Effector CD4-positive, alpha-beta T cell (primary cell): ENCODE measurements around the gene STX10.
A peak's percentile ranks its signal among the peaks of the same experiment; 100 is the strongest.
"Not testable (repeated sequence)": the region's sequence is repeated elsewhere in the genome, so short reads cannot be mapped to it uniquely, and the experiment has no call there.

Experiments
- DNase-seq: peaks from one replicate; pipeline ENCODE4 v3.0.0-alpha.2; 2020

Gene STX10

DNA sequence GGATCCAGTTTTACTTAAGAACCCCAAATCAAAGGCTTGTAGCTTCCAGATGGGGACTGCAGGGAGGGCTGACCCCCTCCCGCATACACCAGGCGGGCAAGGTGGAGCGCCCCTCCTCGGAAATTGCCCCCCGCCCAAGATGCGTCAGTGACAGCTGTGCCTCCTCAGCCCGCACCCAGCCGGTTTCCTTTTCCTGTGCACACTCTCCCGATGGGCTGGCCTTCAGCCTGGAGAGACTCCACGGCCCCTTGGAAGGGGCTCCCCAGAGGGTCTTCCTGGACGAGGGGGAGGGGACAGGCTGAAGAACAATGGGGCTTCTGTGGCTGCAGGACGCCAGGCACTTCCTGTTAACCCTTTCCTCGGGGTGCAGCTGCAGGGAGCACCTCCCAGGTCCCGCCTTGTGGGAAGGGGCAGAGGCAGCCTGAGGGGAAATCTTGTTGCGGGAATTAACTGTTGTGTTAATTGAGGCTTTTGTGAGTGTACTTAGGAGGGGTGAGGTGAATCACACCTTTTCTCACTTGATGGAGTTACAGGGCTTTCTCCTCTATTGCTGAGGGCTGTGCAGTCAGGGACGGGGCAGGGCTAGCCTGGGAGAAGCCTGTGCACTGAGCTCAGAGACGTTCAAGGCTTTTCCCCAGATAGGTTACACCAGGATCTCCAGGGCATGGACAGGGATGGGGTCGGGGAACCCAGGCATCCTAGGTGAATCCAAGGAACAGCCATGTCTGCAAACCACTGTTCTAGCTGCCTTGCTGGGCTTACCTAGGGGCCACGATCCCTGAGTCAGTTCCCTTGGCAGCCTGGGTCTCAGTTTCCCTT lies 14.4 kb upstream of the STX10 start:
- peak; percentile 44 for DNase-seq

DNA sequence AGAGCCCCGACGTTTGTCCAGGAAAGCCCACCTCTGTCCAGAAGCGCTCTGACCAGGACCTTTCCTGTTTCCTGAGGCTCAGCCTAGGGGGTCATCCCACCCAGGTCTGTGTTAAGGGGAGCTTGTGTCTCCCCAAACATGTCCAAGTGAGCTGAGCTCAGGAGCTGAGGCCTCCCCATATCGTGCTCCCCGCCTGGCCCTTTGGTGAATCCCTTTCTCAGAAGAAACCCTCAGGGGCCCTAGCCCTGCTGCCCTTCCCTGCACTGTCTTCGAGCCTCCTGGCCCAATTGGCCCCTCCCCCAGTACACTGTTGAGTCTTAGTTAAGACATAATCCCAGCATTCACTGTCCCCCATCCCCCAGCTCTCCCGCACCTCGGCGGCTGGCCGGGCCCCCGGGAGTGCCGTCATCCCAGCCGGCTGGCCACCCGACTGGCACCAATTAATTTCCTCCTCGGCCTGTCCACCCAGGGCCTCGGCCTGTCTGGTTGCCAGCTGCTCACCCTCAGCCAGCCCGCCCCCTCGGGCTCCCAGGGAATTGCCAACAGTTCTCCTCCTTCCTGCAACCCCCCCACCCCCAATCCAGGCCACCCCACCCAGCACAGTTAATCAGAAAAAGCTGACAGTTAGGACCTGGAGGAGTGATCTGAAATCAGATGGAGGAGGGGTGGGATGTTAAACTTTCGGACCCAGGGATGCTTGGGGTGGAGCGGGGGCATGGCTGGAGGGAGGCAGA lies 13.6 kb upstream of the STX10 start:
- DNase-seq, result peak; percentile 21

DNA sequence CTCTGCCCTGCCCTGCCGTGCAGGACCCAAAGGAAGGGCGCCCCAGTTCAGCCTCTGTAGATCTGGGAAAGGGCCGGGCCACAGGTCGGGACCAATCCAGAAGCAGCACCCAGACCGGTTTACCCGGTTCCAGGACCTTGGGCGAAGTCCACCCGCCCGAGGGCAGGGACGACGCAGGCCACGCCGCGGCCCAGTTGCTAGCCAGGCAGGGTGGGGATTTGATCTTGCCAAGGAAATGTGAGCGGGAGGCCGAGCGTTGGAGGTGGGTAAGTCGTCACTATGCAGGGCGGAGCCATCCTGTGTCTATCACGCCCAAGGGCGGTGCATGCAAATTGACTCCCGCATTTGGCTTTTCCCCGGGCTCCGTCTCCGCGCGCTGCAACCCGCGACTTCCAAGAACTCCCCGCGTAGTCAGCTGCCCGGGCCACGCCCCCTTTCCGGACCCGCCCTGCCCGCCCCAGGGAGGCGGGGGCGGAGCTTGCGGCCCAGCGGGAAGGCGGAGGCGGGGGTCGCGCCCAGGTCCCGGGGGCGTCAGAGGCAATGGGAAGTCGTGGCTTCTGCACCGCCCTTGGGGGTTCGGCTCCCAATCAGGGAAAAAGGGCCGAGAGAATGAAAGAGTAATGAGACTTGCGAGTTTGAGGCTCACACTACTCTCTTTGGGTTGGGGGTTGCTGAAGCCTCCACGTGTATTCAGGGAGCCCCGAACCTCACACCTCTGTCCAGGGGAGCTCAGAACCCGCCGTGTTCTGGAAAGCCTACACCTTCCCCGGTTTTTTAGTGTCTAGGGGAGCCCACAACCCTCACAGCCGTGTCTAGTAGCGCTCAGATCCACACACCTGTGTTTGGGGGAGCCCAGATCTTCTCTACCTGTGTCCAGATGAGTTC lies 12.8 kb upstream of the STX10 start:
- DNase-seq, result peak; percentile 77

DNA sequence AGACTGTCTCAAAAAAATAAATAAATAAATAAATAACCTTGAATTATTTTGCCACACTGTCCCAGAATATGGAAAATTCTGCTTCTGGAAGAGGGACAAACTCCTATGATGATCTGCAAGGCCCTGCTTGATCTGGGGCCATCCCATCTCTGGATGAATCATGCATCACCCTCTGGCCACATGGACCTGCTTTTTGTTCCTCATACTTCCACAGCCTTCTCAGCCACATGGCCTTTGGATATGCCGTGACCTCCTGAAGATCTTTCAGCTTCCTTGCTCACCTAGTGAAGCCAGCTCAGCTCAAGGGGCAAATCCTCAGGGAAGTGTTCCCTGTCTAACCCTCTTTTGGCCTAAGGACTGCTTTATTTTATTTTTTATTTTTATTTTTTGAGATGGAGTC lies 10.4 kb upstream of the STX10 start:
- DNase-seq, result no peak

DNA sequence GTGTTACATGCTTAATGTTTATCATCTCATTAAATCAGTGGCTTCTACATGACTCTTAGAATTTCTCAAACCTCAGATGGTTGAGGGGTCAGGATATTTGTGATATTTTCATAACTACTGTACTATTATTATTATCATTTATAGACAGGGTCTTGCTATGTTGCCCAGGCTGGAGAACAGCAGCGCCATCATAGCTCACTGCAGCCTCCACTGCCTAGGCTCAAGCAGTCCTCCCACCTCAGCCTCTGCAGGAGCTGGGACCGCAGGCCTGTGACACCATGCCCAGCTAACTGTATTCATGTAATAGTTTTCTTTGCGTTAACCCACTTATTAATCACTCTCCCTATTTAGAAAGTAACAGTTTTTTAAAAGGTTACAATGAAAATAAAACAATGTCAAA lies 9.5 kb upstream of the STX10 start:
- DNase-seq, result no peak

DNA sequence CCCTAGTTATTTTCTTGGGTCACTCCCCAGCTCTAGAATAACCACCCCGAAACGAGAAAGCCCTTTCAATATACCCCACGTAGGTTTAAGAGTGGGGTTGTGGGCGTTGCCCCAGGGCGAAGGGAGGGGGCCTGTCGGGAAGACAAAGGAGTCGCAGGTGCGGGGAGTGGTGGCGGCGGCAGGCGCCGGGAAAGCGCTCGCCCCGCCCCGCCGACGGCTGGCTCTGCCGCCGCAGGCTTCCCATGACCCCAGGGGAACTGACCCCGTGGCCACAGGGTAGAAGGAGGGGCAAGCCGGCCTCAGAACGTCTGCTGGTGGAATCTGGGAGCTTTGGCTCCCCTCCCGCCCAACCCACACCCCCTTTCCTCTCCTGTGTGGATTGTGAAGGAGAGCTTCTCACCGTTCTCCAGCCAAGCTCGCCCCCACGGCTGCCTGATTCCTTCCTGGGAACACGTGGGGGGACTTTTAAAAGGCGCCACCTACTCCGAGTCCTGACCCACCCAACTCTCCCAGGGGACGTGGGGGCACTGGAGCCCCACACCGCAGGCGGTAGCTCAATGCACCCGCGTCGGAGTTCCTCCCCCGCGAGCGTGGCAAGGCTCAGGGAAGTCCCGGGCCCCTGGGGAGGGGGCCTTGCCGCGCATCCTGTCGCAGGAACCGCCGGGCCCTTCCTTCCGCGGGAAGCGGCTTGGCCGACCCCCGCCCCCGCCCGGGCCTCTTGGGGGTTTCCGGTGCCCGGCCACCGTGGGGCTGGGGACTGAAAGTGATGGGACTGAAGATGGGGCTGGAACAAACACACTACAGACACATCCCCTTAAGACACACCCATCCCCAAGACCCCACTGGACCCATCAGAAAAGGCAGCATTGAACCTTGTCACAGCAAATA lies 5.5 kb upstream of the STX10 start:
- DNase-seq, result peak; percentile 69

DNA sequence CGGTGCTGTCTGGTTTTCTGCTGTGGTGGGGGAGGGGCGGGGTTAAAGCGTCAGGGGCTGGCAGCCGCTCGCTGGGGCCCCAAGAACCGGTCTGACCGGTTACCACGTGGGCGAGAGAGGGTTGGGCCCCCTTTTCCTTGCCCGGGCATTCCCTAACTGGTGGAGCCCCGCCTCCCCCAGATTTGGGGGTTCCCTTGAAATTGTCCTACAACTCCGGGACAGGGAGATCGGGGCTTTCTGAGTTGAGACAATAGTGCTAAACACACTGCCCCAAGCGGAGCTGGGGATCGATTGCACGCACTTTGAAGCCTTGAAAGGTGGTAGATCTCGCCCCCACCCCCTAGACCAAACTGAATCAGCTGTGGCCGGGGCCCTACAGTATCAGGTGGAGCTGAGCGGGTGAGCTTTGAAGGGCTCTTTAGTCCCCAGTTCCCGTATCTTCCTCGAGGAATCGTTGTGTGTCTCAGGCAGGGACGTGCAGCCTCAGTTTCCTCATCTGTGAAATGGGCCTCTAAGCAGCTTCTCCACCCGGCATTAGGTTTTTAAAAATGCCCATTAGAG lies 4.8 kb upstream of the STX10 start:
- DNase-seq, result peak; percentile 74

DNA sequence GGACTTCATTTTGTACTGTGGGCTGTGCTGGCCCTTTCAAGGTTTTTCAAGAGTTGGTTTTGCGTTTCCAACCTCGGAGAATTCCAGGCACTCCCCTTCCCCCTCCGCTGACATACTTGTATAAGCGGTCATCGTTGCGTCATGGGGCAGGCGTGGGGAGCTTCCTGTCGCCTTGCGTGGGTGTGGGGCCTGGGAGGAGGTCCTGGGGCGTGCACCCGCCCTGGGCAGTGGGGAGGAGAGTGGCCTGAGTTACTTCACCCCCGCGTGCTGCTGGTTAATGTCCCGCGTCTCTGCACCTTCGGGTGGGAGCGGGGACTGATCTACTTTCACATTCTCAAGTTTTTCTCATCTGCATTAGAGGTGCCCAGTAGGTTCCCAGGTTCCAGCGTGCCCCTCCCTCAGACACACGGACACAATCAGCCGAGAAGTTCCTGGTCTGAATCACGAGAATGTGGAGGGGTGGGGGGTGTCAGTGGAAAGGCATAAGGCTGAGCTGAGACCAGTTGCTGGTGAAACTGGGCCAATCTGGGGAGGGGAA lies 4.1 kb upstream of the STX10 start:
- DNase-seq, result peak; percentile 31

DNA sequence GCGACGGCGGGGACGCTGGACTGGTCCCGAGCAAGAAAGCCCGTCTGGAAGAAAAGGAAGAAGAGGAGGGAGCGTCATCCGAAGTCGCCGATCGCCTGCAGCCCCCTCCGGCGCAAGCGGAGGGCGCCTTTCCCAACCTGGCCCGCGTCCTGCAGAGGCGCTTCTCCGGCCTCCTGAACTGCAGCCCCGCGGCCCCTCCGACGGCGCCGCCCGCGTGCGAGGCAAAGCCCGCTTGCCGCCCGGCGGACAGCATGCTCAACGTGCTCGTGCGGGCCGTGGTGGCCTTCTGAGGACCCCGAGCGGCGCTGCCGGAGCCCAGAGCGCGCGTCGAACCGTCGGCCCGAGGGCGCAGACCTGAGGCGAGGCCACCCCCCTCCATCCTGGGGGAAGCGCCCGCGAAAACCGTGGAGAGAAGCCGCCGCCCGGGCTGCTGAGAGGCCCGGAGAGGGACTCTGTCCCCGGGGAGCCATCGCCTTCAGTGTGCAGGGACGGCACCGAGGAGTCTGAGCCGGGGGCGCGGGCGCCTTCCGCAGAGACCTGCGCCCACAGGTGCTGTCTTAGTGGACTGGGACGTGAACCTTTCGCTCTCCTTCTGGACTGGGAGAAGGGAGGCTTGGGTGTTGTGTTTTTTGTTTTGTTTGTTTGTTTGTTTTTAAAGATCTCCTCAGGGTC lies 3.5 kb upstream of the STX10 start:
- peak; percentile 12 for DNase-seq

DNA sequence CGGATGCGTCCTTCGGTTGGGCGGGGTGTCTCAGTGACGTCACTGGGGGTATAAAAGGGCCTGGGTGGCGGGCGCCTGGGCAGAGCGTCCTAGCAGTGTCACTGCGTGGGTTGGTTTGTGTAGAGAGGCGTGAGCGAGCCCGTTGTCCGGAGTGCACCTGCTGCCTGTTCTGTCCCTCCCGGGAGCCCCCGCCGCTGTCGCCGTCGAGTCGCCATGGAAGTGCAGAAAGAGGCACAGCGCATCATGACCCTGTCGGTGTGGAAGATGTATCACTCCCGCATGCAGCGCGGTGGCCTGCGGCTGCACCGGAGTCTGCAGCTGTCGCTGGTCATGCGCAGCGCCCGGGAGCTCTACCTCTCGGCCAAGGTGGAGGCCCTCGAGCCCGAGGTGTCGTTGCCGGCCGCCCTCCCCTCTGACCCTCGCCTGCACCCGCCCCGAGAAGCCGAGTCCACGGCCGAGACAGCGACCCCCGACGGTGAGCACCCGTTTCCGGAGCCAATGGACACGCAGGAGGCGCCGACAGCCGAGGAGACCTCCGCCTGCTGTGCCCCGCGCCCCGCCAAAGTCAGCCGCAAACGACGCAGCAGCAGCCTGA lies 2.9 kb upstream of the STX10 start:
- peak; percentile 99 for DNase-seq

DNA sequence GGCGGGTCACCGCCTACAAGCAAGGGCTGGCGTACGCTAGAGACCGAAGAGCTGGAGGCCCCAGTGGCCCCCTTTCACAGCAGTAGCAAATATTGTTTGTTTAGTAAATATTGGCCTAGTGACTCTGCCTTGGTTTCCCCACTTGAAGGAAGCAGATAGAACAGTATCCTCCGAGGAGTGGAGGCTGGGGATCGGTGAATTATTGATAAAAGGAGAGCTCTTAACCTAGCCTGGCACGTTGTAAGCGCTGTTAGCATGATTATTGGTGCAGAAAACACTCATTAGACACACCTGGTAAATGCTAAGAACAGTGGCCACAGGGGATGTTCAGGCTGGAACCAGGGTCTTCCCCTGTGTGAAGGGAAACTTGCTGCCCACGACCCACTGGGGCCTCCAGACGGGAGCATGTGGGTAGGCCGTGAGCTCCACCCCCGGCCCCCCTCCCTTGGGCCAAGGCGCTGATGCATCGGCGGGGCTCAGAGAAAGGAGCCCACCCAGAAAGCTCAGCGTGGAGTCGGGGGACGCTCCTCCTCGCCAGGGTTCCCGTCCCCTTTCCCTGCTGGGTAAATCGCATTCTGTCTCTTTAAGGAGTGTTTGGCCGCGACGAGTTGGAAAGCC lies 2.3 kb upstream of the STX10 start:
- no peak for DNase-seq

DNA sequence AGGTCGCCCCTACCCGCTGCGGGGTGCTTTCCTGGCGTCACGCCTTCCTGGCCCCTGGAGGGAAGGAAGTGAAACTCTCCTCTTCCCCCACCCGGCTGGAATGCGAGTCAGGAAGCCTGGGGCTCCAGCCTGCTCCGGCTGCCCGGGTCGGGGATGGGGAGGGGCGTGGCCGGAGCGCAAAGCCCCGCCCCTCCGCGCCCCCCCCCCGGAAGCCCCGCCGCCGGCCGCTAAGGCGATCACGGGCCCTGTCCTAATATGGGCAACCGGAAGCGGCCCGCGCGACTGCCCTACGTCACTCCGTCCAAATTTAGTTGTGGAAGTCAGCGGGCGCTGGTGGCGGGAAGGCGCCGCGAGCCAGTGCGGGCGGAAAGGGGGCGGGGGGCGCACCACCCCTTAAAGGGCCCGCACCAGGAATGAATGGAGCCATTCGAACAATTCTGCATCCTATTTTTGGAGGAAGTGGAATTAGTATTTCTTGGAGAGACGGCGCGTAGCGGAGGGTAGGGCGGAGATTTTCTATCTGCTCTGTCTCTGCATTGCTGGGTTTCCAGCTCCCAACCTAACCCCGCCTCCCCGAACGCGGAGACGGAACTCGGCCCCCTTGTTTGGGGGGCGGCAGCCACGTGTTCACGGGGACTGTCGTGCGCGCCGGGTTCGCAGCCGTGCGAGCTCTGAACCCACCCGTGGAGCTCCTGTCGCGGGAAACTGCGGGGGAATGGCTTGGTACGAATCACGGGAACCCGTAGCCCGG lies 1.6 kb upstream of the STX10 start:
- peak; percentile 96 for DNase-seq

DNA sequence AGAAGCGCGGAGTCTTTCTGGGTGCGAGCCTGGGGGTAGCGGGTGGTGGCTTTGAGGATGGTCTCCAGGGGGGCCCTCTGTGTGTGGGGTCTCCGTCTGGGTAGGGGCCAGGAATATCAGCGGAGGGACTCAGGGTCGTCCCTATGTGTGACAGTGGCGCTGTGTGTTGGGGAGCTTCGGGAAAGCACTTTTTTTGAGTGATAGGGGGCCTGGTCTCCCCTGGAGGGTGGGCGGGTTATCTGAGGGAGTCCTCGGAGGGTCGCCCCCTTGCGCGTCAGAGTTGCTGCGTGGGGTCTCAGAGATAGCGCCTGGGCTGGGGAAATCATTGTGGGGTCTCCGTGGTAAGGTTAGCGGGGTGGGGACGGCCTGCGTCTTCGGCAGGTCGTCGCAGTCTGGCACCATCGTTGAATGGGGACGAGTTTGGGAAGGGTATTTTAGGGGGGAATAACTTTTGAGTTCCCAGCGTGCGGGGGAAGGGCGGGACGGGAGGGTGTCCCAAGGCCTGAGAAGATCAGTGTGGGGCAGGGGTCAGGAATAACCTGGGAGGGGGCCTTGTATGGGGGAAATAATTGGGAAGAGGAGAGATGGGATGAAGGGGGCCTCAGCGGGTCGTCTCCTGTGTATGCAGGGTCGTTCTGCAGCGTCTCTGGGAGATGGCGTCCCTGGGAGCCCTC lies 893 bp upstream of the STX10 start:
- peak; percentile 24 for DNase-seq

DNA sequence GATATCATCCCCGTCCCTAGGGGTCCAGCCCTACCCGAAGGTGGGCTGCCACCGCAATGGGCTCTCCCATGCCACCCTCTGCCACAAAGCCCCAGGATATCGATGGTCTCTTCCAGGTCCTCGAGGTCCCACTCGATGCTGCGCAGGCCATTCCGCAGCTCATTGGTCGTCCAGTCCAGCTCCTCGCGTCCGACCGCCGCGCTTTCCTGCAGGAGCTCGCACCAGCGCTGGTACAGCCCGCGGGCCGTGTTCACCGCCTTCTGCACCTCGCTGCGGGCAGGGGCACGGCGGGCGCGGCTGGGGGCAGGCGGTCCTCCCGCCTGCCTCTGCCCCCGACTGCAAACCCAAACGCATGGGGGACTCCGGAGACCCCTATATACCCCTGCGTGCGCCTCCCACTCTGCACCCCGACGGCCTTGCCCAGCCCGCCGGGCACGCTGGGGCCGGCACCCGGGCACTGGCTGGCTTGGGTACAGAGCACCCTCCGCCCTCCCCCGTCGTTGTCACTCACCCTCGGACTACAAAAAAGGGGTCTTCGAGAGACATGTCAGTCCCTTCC lies 468 bp downstream of the STX10 start:
- DNase-seq, result peak; percentile 9

DNA sequence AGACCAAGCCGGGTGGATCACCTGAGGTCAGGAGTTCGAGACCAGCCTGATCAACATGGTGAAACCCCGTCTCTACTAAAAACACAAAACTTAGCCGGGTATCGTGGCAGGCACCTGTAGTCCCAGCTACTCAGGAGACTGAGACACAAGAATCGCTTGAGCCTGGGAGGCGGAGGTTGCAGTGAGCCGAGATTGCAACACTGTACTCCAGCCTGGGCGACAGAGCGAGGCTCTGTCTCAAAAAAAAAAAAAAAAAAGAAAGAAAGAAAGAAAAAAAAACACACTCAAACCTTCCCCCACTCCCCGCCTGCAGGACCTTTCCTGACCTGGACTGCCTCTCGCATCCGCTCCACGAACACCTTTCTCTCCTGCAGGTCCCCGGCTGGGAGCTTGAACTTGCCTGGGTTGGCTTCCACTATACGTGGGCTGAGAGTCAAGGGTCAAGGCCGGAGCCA lies 975 bp downstream of the STX10 start:
- not testable (repeated sequence) for DNase-seq

DNA sequence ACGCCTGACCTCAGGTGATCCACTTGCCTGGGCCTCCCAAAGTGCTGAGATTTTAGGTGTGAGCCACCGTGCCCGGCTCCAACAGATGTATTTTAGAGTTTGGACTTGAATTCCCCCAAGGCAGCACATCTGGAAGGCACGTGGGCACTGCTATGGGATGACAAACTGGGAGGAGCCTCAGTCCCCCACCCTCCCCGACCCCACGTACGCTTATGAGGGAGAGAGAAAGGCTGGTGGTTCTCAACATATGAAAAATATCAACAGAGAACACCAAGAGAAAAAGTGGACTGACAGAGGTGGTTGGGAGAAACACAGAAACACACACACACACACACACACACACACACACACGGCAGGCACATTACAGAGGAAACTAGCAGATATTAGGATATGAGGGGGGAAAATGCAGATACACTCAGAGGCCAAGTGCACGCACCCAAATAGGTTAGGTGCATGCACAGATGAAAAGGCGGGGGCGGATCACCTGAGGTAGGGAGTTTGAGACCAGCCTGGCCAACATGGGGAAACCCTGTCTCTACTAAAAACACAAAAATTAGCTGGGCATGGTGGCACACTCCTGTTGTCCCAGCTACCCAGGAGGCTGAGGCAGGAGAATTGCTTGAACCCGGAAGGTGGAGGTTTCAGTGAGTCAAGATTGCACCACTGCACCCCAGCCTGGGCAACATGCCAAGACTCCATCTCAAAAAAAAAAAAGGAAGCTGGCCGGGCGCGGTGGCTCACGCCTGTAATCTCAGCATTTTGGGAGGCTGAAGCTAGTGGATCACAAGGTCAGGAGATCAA lies 3.2 kb downstream of the STX10 start:
- no peak for DNase-seq

DNA sequence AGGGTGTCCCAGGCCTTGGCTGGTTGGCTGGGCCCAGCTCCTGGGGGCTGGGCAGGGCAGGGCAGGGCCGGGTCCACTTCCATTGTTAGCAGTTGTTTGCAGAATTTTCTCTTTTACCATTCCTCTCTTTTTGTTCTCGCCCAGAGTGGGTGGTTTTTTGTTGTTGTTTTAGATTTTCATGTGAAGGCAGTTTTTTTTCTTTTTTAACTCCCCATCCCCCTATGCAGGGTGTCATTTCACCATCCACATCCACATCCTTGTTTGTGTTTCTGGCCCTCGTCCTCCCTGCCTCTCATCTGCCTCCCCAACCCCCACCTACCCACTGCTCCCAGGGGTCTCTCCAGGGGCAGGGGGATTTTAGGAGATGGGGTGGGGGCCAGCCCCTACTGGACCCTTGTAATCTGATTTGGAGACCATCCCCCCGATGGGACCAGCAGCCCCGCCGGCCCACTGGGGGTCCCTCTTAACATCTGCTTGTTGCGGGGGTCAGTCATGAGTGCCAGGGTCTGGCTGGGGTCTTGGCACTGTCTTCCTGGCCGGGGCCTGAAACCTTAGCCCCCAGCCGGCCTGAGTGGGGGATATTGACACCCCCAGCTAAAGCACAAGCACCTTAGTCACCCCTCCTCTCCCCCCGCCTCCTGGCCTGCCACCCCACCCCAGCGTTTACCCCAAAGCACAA lies 10.4 kb downstream of the STX10 start:
- DNase-seq, result no peak
